Sigmoid colon (tissue), 7 donors: ENCODE data around the gene TMTC2. TPM values are rescaled to one million over a fixed set of nuclear protein-coding genes. Genes with fewer than 3 reads are reported as not detected.

ENCODE experiments used
- DNase-seq: peaks from one replicate; pipeline ENCODE4 v3.0.0-alpha.2; 2019
- H3K27ac ChIP-seq, 4 donors: fragments of 200-600 bp; sonication (generic); one replicate each; pipeline ENCODE4 v1.5.1; 2016 to 2019; ENCODE audit warnings: mild to moderate bottlenecking in 1 of 4
- H3K27me3 ChIP-seq, 3 donors: fragments of 200-600 bp; sonication (generic); one replicate each; pipeline ENCODE4 v1.5.1; 2019; ENCODE audit warnings: mild to moderate bottlenecking in 1 of 3
- H3K36me3 ChIP-seq, 4 donors: fragments of 200-600 bp; sonication (generic); one replicate each; pipeline ENCODE4 v1.5.1; 2016 to 2019
- H3K4me1 ChIP-seq, 4 donors: fragments of 200-600 bp; sonication (generic); one replicate each; pipeline ENCODE4 v1.5.1; 2017 to 2019
- H3K4me3 ChIP-seq, 4 donors: fragments of 200-600 bp; sonication (generic); one replicate each; pipeline ENCODE4 v1.5.1; 2017 to 2019; ENCODE audit warnings: mild to moderate bottlenecking in 2 of 4, moderate library complexity in 1 of 4
- H3K9me3 ChIP-seq, 4 donors: fragments of 200-600 bp in 3 of 4; sonication (generic) in 3 of 4; one replicate each; pipeline versions ENCODE4 v1.5.1 to v1.6.1; 2013 to 2019
- CTCF ChIP-seq, 4 experiments: fragments of 450-650 bp in 3 of 4; fragments of 200-600 bp in 1 of 4; IDR thresholded peaks; one replicate each; pipeline ENCODE4 v1.5.1; 2016 to 2019; ENCODE audit warnings: antibody characterized with exemption in 4 of 4, mild to moderate bottlenecking in 3 of 4, moderate library complexity in 2 of 4
- EP300 ChIP-seq, 4 donors: sonication (generic); formaldehyde crosslinking; IDR thresholded peaks; one replicate each; pipeline ENCODE4 v1.6.1; 2017; ENCODE audit warnings: antibody characterized with exemption in 4 of 4
- POLR2A ChIP-seq, 2 donors: fragments of 450-650 bp; IDR thresholded peaks; one replicate each; pipeline ENCODE4 v1.6.1; 2016; ENCODE audit warnings: antibody characterized with exemption in 2 of 2, mild to moderate bottlenecking in 2 of 2, moderate library complexity in 2 of 2
- POLR2AphosphoS5 ChIP-seq, 4 donors: sonication (generic); formaldehyde crosslinking; IDR thresholded peaks; one replicate each; pipeline ENCODE4 v1.6.1; 2017; ENCODE audit warnings: antibody characterized with exemption in 4 of 4
- WGBS, 2 donors: extraction: QIAGEN DNeasy Blood & Tissue Kit; methylation state at CpG; one replicate each; pipeline ENCODE4 v1.1.7; 2013; 5-methylcytosine and 5-hydroxymethylcytosine counted together
- intact Hi-C: fragments of 100-400 bp; cut with DNase I; formaldehyde crosslinking; loops from one replicate; pipeline ENCODE4 v1.15.1; 2023
- polyA plus RNA-seq, 3 donors: library from polyadenylated mRNA; stranded (reverse); fragments of 200-250 nt; gene quantifications; one replicate each; pipeline ENCODE4 v1.2.3, GENCODE V29; 2013
- total RNA-seq, 4 donors: library from RNA; depleted of rRNA; stranded (reverse); fragments of >200 nt; gene quantifications; one replicate each; pipeline ENCODE4 v1.1.0, GENCODE V29; 2016
- donor health status: healthy with polysubstance abuse.
- donor health status: Bipolar disorder and iron deficiency.
- donor health status: healthy.

TMTC2 gene
- total and polyA plus RNA-seq, 7 donors, result 1.2 to 74.4 (median 61.2) TPM

GRCh38 chr12:82663893-82664292 lies 22.8 kb upstream of the TMTC2 start:
- intact Hi-C loops, result no loop called here
- 59 to 68% methylated on average over 7 of the region's 7 CpGs for WGBS, 2 donors
- no peak for DNase-seq
- H3K4me3 ChIP-seq, result no peak overlapping the region
- TF ChIP-seq EP300 (IDR thresholded peaks at IDR 0.05) (no peak), CTCF (IDR thresholded peaks at IDR 0.05) (no peak)
- H3K4me1 ChIP-seq, result peaks cover 0 to 15% (median 6%) of the 10 kb centered on the region in 4 donors
- H3K27ac ChIP-seq, result no peak overlapping the region
- H3K27me3 ChIP-seq, result no peaks in the 10 kb centered on the region
- no peaks in the 10 kb centered on the region for H3K9me3 ChIP-seq
- no peaks in the 10 kb centered on the region for H3K36me3 ChIP-seq

- 90 to 93% methylated on average over 3 of the region's 3 CpGs for WGBS, 2 donors
- Histone ChIP-seq H3K36me3 (no peaks in the 10 kb centered on the region), H3K4me1 (peaks cover 0 to 15% (median 6%) of the 10 kb centered on the region in 4 donors), H3K9me3 (no peaks in the 10 kb centered on the region), H3K27me3 (no peaks in the 10 kb centered on the region), H3K4me3 (no peak overlapping the region), H3K27ac (no peak overlapping the region)
- DNase-seq, result no peak
- TF ChIP-seq POLR2AphosphoS5 (IDR thresholded peaks at IDR 0.05), result no peak
- no peak for TF ChIP-seq CTCF (IDR thresholded peaks at IDR 0.05)
- no peak for TF ChIP-seq EP300 (IDR thresholded peaks at IDR 0.05)
- TF ChIP-seq POLR2A (IDR thresholded peaks at IDR 0.05), result no peak
- intact Hi-C loops, result no loop called here
Measured at GRCh38 chr12:82665142-82665923, 21.4 kb upstream of the TMTC2 start.

GRCh38 chr12:82666830-82667229 lies 19.9 kb upstream of the TMTC2 start:
- H3K4me3 ChIP-seq, result no peak overlapping the region
- no peaks in the 10 kb centered on the region for H3K27me3 ChIP-seq
- no peak for DNase-seq
- 80 to 84% methylated on average over 1 of the region's 1 CpG for WGBS, 2 donors
- H3K36me3 ChIP-seq, result no peaks in the 10 kb centered on the region
- TF ChIP-seq POLR2A (IDR thresholded peaks at IDR 0.05) (no peak), EP300 (IDR thresholded peaks at IDR 0.05) (no peak), CTCF (IDR thresholded peaks at IDR 0.05) (no peak), POLR2AphosphoS5 (IDR thresholded peaks at IDR 0.05) (no peak)
- no peaks in the 10 kb centered on the region for H3K9me3 ChIP-seq
- H3K4me1 ChIP-seq, result peaks cover 0 to 15% (median 6%) of the 10 kb centered on the region in 4 donors
- H3K27ac ChIP-seq, result no peak overlapping the region
- intact Hi-C loops, result no loop called here

- no peaks in the 10 kb centered on the region for H3K4me1 ChIP-seq
- no peaks in the 10 kb centered on the region for H3K36me3 ChIP-seq
- H3K27me3 ChIP-seq, result no peaks in the 10 kb centered on the region
- no peak overlapping the region for H3K4me3 ChIP-seq
- intact Hi-C loops, result no loop called here
- H3K9me3 ChIP-seq, result no peaks in the 10 kb centered on the region
- WGBS, 2 donors, result 84 to 87% methylated on average over 4 of the region's 4 CpGs
- DNase-seq, result no peak
- TF ChIP-seq POLR2A (IDR thresholded peaks at IDR 0.05) (no peak), POLR2AphosphoS5 (IDR thresholded peaks at IDR 0.05) (no peak)
- H3K27ac ChIP-seq, result no peak overlapping the region
Measured at GRCh38 chr12:82671673-82672195, 15.0 kb upstream of the TMTC2 start.

- Histone ChIP-seq H3K36me3 (no peaks in the 10 kb centered on the region), H3K4me1 (no peaks in the 10 kb centered on the region), H3K27me3 (no peaks in the 10 kb centered on the region), H3K27ac (no peak overlapping the region), H3K4me3 (no peak overlapping the region), H3K9me3 (no peaks in the 10 kb centered on the region)
- WGBS, 2 donors, result 63 to 69% methylated on average over 4 of the region's 4 CpGs
- intact Hi-C loops, result no loop called here
- no peak for TF ChIP-seq EP300 (IDR thresholded peaks at IDR 0.05)
- DNase-seq, result no peak
Measured at GRCh38 chr12:82672811-82673495, 13.8 kb upstream of the TMTC2 start.
